ENCODE results near the gene FAM237B.

DNA sequence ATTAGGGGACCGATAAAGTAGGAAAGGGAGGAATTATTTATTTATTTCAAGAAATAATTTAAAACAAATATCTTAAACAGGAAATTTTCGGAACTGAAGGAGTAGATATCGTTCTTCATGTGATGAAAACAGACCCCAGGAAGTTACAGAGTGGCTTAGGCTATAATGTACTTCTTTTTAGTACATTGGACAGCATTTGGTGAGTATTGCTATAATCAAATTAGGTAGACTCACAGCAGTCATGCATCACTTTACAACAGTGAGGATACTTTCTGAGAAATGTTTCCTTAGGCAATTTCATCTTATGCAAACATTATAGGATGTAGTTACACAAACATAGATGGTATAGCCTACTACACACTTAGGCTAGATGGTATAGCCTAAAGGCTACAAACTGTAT, 33.0 kb downstream of the FAM237B start:
- TF ChIP-seq, protein P1, sequence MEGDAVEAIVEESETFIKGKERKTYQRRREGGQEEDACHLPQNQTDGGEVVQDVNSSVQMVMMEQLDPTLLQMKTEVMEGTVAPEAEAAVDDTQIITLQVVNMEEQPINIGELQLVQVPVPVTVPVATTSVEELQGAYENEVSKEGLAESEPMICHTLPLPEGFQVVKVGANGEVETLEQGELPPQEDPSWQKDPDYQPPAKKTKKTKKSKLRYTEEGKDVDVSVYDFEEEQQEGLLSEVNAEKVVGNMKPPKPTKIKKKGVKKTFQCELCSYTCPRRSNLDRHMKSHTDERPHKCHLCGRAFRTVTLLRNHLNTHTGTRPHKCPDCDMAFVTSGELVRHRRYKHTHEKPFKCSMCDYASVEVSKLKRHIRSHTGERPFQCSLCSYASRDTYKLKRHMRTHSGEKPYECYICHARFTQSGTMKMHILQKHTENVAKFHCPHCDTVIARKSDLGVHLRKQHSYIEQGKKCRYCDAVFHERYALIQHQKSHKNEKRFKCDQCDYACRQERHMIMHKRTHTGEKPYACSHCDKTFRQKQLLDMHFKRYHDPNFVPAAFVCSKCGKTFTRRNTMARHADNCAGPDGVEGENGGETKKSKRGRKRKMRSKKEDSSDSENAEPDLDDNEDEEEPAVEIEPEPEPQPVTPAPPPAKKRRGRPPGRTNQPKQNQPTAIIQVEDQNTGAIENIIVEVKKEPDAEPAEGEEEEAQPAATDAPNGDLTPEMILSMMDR (IDR thresholded peaks at IDR 0.05; ENCODE audit: insufficient read depth, low read length): no peak
- TF ChIP-seq POLR2AphosphoS5 (IDR thresholded peaks at IDR 0.05; ENCODE audit: low read depth): no peak
- TF ChIP-seq, protein P2, sequence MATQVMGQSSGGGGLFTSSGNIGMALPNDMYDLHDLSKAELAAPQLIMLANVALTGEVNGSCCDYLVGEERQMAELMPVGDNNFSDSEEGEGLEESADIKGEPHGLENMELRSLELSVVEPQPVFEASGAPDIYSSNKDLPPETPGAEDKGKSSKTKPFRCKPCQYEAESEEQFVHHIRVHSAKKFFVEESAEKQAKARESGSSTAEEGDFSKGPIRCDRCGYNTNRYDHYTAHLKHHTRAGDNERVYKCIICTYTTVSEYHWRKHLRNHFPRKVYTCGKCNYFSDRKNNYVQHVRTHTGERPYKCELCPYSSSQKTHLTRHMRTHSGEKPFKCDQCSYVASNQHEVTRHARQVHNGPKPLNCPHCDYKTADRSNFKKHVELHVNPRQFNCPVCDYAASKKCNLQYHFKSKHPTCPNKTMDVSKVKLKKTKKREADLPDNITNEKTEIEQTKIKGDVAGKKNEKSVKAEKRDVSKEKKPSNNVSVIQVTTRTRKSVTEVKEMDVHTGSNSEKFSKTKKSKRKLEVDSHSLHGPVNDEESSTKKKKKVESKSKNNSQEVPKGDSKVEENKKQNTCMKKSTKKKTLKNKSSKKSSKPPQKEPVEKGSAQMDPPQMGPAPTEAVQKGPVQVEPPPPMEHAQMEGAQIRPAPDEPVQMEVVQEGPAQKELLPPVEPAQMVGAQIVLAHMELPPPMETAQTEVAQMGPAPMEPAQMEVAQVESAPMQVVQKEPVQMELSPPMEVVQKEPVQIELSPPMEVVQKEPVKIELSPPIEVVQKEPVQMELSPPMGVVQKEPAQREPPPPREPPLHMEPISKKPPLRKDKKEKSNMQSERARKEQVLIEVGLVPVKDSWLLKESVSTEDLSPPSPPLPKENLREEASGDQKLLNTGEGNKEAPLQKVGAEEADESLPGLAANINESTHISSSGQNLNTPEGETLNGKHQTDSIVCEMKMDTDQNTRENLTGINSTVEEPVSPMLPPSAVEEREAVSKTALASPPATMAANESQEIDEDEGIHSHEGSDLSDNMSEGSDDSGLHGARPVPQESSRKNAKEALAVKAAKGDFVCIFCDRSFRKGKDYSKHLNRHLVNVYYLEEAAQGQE (IDR thresholded peaks at IDR 0.05; ENCODE audit: insufficient replicate concordance, low read depth): peak; percentile 77

Data from HL-60 (cell line).